Measurements from ENCODE around the gene ROR1. TPM values are rescaled to one million over a fixed set of nuclear protein-coding genes. Genes with fewer than 3 reads are reported as not detected.
A peak's percentile ranks its signal among the peaks of the same experiment; 100 is the strongest.

Gene ROR1
- total RNA-seq, 1 donor, result 52.5 TPM

GRCh38 chr1:64179588-64179987, 405.8 kb downstream of the ROR1 start:
- Histone ChIP-seq H4K20me1 (ENCODE audit: insufficient read depth, low read length) (no peaks in the 10 kb centered on the region), H3K36me3 (ENCODE audit: insufficient read depth, low read length) (peaks cover 22% of the 10 kb centered on the region), H3K4me2 (ENCODE audit: insufficient read depth, low read length) (no peak overlapping the region), H3K79me2 (ENCODE audit: insufficient read depth, low read length) (no peaks in the 10 kb centered on the region), H2AFZ (ENCODE audit: low read length) (no peak overlapping the region), H3K4me3 (ENCODE audit: insufficient read depth, low read length) (no peak overlapping the region), H3K27me3 (ENCODE audit: insufficient read depth, low read length) (no peaks in the 10 kb centered on the region), H3K27ac (ENCODE audit: low read depth, low read length) (no peak overlapping the region), H3K4me1 (ENCODE audit: insufficient read depth, low read length) (peaks cover 10% of the 10 kb centered on the region), H3K9me3 (ENCODE audit: low read depth, low read length) (no peaks in the 10 kb centered on the region)
- no peak for TF ChIP-seq CTCF (IDR thresholded peaks at IDR 0.05; ENCODE audit: extremely low read depth, low read depth, low read length)
- no peak for DNase-seq (ENCODE audit: insufficient read length, low spot score, missing footprints)

DNA sequence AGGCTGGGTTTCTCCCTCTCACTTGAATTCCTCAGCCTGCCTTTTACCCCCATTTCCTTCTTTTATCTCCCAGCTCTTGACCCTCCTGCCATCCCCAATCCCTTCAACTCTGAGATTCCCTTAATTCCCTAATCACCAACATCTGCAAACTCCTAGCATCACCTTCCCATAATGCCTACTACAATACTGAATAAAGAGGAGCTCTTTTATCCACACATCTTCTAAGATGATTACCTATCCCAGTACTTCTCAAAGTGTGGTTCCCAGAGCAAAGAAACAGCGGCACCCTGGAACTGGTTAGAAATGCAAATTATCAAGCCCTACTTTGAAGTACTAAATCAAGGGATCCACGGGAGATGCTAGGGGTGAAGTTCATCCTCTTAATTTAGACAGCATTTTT, 408.4 kb downstream of the ROR1 start:
- no peak overlapping the region for H2AFZ ChIP-seq (ENCODE audit: low read length)
- H3K27me3 ChIP-seq (ENCODE audit: insufficient read depth, low read length), result no peaks in the 10 kb centered on the region
- peaks cover 22% of the 10 kb centered on the region for H3K36me3 ChIP-seq (ENCODE audit: insufficient read depth, low read length)
- no peaks in the 10 kb centered on the region for H3K9me3 ChIP-seq (ENCODE audit: low read depth, low read length)
- no peaks in the 10 kb centered on the region for H3K79me2 ChIP-seq (ENCODE audit: insufficient read depth, low read length)
- TF ChIP-seq CTCF (IDR thresholded peaks at IDR 0.05; ENCODE audit: extremely low read depth, low read depth, low read length), result no peak
- H3K4me1 ChIP-seq (ENCODE audit: insufficient read depth, low read length), result peaks cover 10% of the 10 kb centered on the region
- H3K27ac ChIP-seq (ENCODE audit: low read depth, low read length), result no peak overlapping the region
- DNase-seq (ENCODE audit: insufficient read length, low spot score, missing footprints), result no peak
- H4K20me1 ChIP-seq (ENCODE audit: insufficient read depth, low read length), result no peaks in the 10 kb centered on the region
- no peak overlapping the region for H3K4me2 ChIP-seq (ENCODE audit: insufficient read depth, low read length)
- H3K4me3 ChIP-seq (ENCODE audit: insufficient read depth, low read length), result no peak overlapping the region

- peaks cover 10% of the 10 kb centered on the region for H3K4me1 ChIP-seq (ENCODE audit: insufficient read depth, low read length)
- peaks cover 9% of the 10 kb centered on the region for H3K36me3 ChIP-seq (ENCODE audit: insufficient read depth, low read length)
- no peak overlapping the region for H3K4me3 ChIP-seq (ENCODE audit: insufficient read depth, low read length)
- H3K9me3 ChIP-seq (ENCODE audit: low read depth, low read length), result no peaks in the 10 kb centered on the region
- TF ChIP-seq CTCF (IDR thresholded peaks at IDR 0.05; ENCODE audit: extremely low read depth, low read depth, low read length), result no peak
- H3K27ac ChIP-seq (ENCODE audit: low read depth, low read length), result peak overlapping the region; percentile 32
- peak overlapping the region; percentile 13 for H3K4me2 ChIP-seq (ENCODE audit: insufficient read depth, low read length)
- H3K79me2 ChIP-seq (ENCODE audit: insufficient read depth, low read length), result no peaks in the 10 kb centered on the region
- no peak for DNase-seq (ENCODE audit: insufficient read length, low spot score, missing footprints)
- H2AFZ ChIP-seq (ENCODE audit: low read length), result no peak overlapping the region
- no peaks in the 10 kb centered on the region for H3K27me3 ChIP-seq (ENCODE audit: insufficient read depth, low read length)
- no peaks in the 10 kb centered on the region for H4K20me1 ChIP-seq (ENCODE audit: insufficient read depth, low read length)
These were observed 409.7 kb downstream of the ROR1 start for GRCh38 chr1:64183395-64184002.

- Histone ChIP-seq H4K20me1 (ENCODE audit: insufficient read depth, low read length) (no peaks in the 10 kb centered on the region), H3K4me3 (ENCODE audit: insufficient read depth, low read length) (no peak overlapping the region), H2AFZ (ENCODE audit: low read length) (no peak overlapping the region), H3K27ac (ENCODE audit: low read depth, low read length) (peak overlapping the region; percentile 32), H3K27me3 (ENCODE audit: insufficient read depth, low read length) (no peaks in the 10 kb centered on the region), H3K9me3 (ENCODE audit: low read depth, low read length) (no peaks in the 10 kb centered on the region), H3K4me2 (ENCODE audit: insufficient read depth, low read length) (peak overlapping the region; percentile 13), H3K79me2 (ENCODE audit: insufficient read depth, low read length) (no peaks in the 10 kb centered on the region), H3K36me3 (ENCODE audit: insufficient read depth, low read length) (peaks cover 6% of the 10 kb centered on the region), H3K4me1 (ENCODE audit: insufficient read depth, low read length) (peaks cover 10% of the 10 kb centered on the region)
- no peak for TF ChIP-seq CTCF (IDR thresholded peaks at IDR 0.05; ENCODE audit: extremely low read depth, low read depth, low read length)
- no peak for DNase-seq (ENCODE audit: insufficient read length, low spot score, missing footprints)
These were observed 410.2 kb downstream of the ROR1 start for GRCh38 chr1:64184003-64184440.

All from osteoblast (primary cell).